Epithelial cell of esophagus (primary cell): ENCODE data around the gene ASCC3.
"Not testable (repeated sequence)": the region's sequence is repeated elsewhere in the genome, so short reads cannot be mapped to it uniquely, and the experiment has no call there.

Source experiments
- DNase-seq: peaks from one replicate; pipeline ENCODE4 v3.0.0; 2010; ENCODE audit warnings: low read depth
- H3K4me3 ChIP-seq: 2 replicates; pipeline ENCODE4 v1.5.1; 2011; ENCODE audit warnings: mild to moderate bottlenecking, low read length, control low read depth
- CTCF ChIP-seq: IDR thresholded peaks from 2 replicates; pipeline ENCODE4 v1.5.1; 2011; ENCODE audit warnings: low read depth, mild to moderate bottlenecking, low read length, control low read depth, inconsistent platforms; ENCODE audit not compliant: insufficient read depth; ENCODE audit errors: missing control alignments

ASCC3 gene

GRCh38 chr6:100753421-100753820, 127.7 kb downstream of the ASCC3 start:
- DNase-seq: no peak
- H3K4me3 ChIP-seq: no peak overlapping the region
- no peak for TF ChIP-seq CTCF

GRCh38 chr6:100751590-100751989, 129.5 kb downstream of the ASCC3 start:
- no peak overlapping the region for H3K4me3 ChIP-seq
- TF ChIP-seq CTCF: no peak
- DNase-seq: no peak

- TF ChIP-seq CTCF: no peak
- no peak overlapping the region for H3K4me3 ChIP-seq
- no peak for DNase-seq
These were observed 135.6 kb downstream of the ASCC3 start for GRCh38 chr6:100745419-100746041.

- TF ChIP-seq CTCF: no peak
- no peak for DNase-seq
- H3K4me3 ChIP-seq: no peak overlapping the region
These were observed 140.7 kb downstream of the ASCC3 start for GRCh38 chr6:100740439-100740838.

GRCh38 chr6:100737720-100738119, 143.4 kb downstream of the ASCC3 start:
- not testable (repeated sequence) for DNase-seq

GRCh38 chr6:100731411-100731810, 149.7 kb downstream of the ASCC3 start:
- H3K4me3 ChIP-seq: no peak overlapping the region
- no peak for TF ChIP-seq CTCF
- no peak for DNase-seq

More at GRCh38 chr6:100737720-100738119, 143.4 kb downstream of the ASCC3 start:
- H3K4me3 ChIP-seq: not testable (repeated sequence)

- H3K4me3 ChIP-seq: no peak overlapping the region
- DNase-seq: no peak
- no peak for TF ChIP-seq CTCF
These were observed 150.8 kb downstream of the ASCC3 start for GRCh38 chr6:100730001-100730980.
